ENCODE results near the gene CCDC177. TPM values are rescaled to one million over a fixed set of nuclear protein-coding genes. Genes with fewer than 3 reads are reported as not detected.

The CCDC177 gene
- not detected in 2 replicates for polyA plus RNA-seq (2011; rRNA removed)
- not detected in 2 replicates for polyA plus RNA-seq (2012; cell fraction: cytosol; rRNA removed)
- polyA plus RNA-seq (2012; cell fraction: nucleus; rRNA removed), result not detected in 2 replicates
- polyA plus RNA-seq (2017; fragmentation: RNase III; extraction: RNeasy Plus Mini Kit Qiagen cat#74134 plus additional on column Dnase treatment), result not detected in 3 replicates
- polyA minus RNA-seq (2011; rRNA and poly(A)+ RNA removed), result not detected in 2 replicates

GRCh38 chr14:69574263-69574953 is at the start of gene CCDC177:
CCDC177 (minus strand) TSS chr14:69574871; CDS start chr14:69573622, 1,249 bp downstream.
- FAIRE-seq, result no peak

GRCh38 chr14:69624136-69624535 is 49.5 kb upstream of the CCDC177 start:
- no peak for FAIRE-seq
- 98% methylated on average over 4 of the region's 4 CpGs for WGBS (ENCODE audit: missing lambda C conversion rate)
- no peak for TF ChIP-seq GATA3 (IDR thresholded peaks at IDR 0.05; ENCODE audit: borderline replicate concordance)
- TF ChIP-seq, protein P1, sequence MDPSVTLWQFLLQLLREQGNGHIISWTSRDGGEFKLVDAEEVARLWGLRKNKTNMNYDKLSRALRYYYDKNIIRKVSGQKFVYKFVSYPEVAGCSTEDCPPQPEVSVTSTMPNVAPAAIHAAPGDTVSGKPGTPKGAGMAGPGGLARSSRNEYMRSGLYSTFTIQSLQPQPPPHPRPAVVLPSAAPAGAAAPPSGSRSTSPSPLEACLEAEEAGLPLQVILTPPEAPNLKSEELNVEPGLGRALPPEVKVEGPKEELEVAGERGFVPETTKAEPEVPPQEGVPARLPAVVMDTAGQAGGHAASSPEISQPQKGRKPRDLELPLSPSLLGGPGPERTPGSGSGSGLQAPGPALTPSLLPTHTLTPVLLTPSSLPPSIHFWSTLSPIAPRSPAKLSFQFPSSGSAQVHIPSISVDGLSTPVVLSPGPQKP (IDR thresholded peaks at IDR 0.05; ENCODE audit: low read depth, low read length), result no peak
- TF ChIP-seq TP53 (CRISPR knock-in tag; IDR thresholded peaks at IDR 0.05), result no peak
- no peak for DNase-seq (ENCODE audit: low read depth in 1 of 2, low spot score in 1 of 2)
- CTCF ChIA-PET, result interaction anchor here (0.9 to 2.0 kb wide), 2 partner anchors 9 to 102 kb away, joined by 3 to 6 read pairs; no protein-coding TSS in a partner anchor
- H3K27ac ChIP-seq, result no peak overlapping the region
- 0 out of 3 replicates have a peak, but pooled peaks cover 3% of the 10 kb centered on the region for H3K4me1 ChIP-seq
- H3K4me2 ChIP-seq, result no peak overlapping the region
- no peak for ATAC-seq
- POLR2A ChIA-PET, result no interaction called here
- no peak overlapping the region for H3K4me3 ChIP-seq
- no peaks in the 10 kb centered on the region for H3K9me3 ChIP-seq

More at GRCh38 chr14:69574263-69574953, at the start of gene CCDC177:
- peaks cover 25% of the 10 kb centered on the region; the same call in 2 of the 3 replicates for H3K4me1 ChIP-seq
- H3K27ac ChIP-seq, result no peak within 1 kb of the TSS
- H3K4me3 ChIP-seq, result peak within 1 kb of the TSS; percentile 30
- H3K9me3 ChIP-seq, result no peaks in the 10 kb centered on the region
- peak; percentile 68 to 77 for DNase-seq (ENCODE audit: low read depth in 1 of 2, low spot score in 1 of 2)
- 3% methylated on average over 27 of the region's 52 CpGs for WGBS (ENCODE audit: missing lambda C conversion rate)
- ATAC-seq, result peak; percentile 65 to 88
- TF ChIP-seq ZNF302 (CRISPR knock-in tag; IDR thresholded peaks at IDR 0.05), result no peak
- no peak for TF ChIP-seq KDM1A (IDR thresholded peaks at IDR 0.05; ENCODE audit: low read depth)
- no peak for TF ChIP-seq CHD2 (IDR thresholded peaks at IDR 0.05; ENCODE audit: low read length, partially characterized antibody)
- TF ChIP-seq, protein P2, sequence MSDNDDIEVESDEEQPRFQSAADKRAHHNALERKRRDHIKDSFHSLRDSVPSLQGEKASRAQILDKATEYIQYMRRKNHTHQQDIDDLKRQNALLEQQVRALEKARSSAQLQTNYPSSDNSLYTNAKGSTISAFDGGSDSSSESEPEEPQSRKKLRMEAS (IDR thresholded peaks at IDR 0.05), result peak; percentile 60
- TF ChIP-seq RCOR1 (IDR thresholded peaks at IDR 0.05; ENCODE audit: low read depth, low read length), result no peak
- TF ChIP-seq CTCF (IDR thresholded peaks at IDR 0.05), result peak; percentile 93
- peak; percentile 68 to 78 for TF ChIP-seq RAD21 (conservative IDR thresholded peaks at IDR 0.05 in 1 of 2, IDR thresholded peaks at IDR 0.05 in 1 of 2)
- 0 out of 2 replicates have a peak, but pooled peaks have one; percentile 49 for TF ChIP-seq HDAC2 (IDR thresholded peaks at IDR 0.05)
- TF ChIP-seq TP53 (CRISPR knock-in tag; IDR thresholded peaks at IDR 0.05), result no peak
- no peak for TF ChIP-seq MAFK (IDR thresholded peaks at IDR 0.05; ENCODE audit: partially characterized antibody)
- TF ChIP-seq MYC (IDR thresholded peaks at IDR 0.05; ENCODE audit: borderline replicate concordance, low read length), result no peak
- TF ChIP-seq SMC3 (IDR thresholded peaks at IDR 0.05), result peak; percentile 95
- no peak for TF ChIP-seq CBX2 (IDR thresholded peaks at IDR 0.05; ENCODE audit: borderline replicate concordance, low read depth)
- TF ChIP-seq, protein P3, sequence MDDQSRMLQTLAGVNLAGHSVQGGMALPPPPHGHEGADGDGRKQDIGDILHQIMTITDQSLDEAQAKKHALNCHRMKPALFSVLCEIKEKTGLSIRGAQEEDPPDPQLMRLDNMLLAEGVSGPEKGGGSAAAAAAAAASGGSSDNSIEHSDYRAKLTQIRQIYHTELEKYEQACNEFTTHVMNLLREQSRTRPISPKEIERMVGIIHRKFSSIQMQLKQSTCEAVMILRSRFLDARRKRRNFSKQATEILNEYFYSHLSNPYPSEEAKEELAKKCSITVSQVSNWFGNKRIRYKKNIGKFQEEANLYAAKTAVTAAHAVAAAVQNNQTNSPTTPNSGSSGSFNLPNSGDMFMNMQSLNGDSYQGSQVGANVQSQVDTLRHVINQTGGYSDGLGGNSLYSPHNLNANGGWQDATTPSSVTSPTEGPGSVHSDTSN (IDR thresholded peaks at IDR 0.05), result no peak
- no peak for TF ChIP-seq JUN (IDR thresholded peaks at IDR 0.05)
- no peak for TF ChIP-seq HEYL (CRISPR knock-in tag; IDR thresholded peaks at IDR 0.05)
- TF ChIP-seq ZC3H11A (IDR thresholded peaks at IDR 0.05), result no peak
- peak within 1 kb of the TSS; percentile 81 for H3K4me2 ChIP-seq
- ChIA-PET CTCF (interaction anchor here (0.6 to 8.4 kb wide), 29 partner anchors 10 to 1129 kb away, joined by 3 to 169 read pairs (median 5); no protein-coding TSS in a partner anchor), POLR2A (interaction anchor here (0.6 to 0.7 kb wide), 2 partner anchors 39 to 82 kb away, joined by 3 read pairs; no protein-coding TSS in a partner anchor)
